ENCODE measurements around the gene PCDH8. TPM values are rescaled to one million over a fixed set of nuclear protein-coding genes. Genes with fewer than 3 reads are reported as not detected.

Gene PCDH8
- polyA plus RNA-seq, 1 donor from 2014 or later, result 2.4 TPM

DNA sequence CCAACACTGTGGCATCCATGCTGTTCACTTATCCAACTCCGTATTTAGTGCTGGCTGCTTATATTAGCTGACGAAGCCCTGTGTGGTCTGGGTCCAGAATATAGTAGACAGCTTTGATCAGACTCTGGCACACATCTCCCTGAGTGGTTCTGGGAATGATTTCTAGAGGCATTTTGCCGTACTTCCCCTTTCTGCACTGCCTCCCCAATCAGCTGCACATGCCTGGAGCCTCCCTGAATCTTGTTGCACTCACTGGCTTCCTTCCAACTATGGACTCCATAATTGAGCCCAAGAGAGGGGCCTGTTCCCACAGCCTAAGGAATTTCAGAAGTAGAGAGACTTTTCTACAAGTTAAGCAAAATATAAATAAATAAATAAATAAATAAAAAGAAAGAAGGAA, 30.4 kb upstream of the PCDH8 start:
- Histone ChIP-seq H3K4me2 (ENCODE audit: low read length) (no peak overlapping the region), H3K4me3 (ENCODE audit: low read length) (no peak overlapping the region), H3K9me2 (ENCODE audit: insufficient read depth, low read length) (no peaks in the 10 kb centered on the region), H3K27me3 (ENCODE audit: insufficient read depth, low read depth, low read length) (no peaks in the 10 kb centered on the region), H3K27ac (ENCODE audit: low read length) (no peak overlapping the region), H3K9ac (ENCODE audit: low read length) (no peak overlapping the region), H3F3A (ENCODE audit: insufficient read depth, low read length, poor library complexity, severe bottlenecking) (no peaks in the 10 kb centered on the region), H2AFZ (ENCODE audit: low read depth, low read length) (no peak overlapping the region), H3K9me3 (ENCODE audit: low read length) (no peaks in the 10 kb centered on the region), H4K20me1 (ENCODE audit: insufficient read depth) (no peaks in the 10 kb centered on the region), H3K79me2 (replicated peaks; ENCODE audit: insufficient read depth, low read length) (no peaks in the 10 kb centered on the region), H3K36me3 (ENCODE audit: insufficient read depth, low read length) (no peaks in the 10 kb centered on the region)
- no peak for TF ChIP-seq POLR2AphosphoS5 (IDR thresholded peaks at IDR 0.05)
- no peak for TF ChIP-seq MXI1 (conservative IDR thresholded peaks at IDR 0.05; ENCODE audit: poor library complexity, severe bottlenecking)
- TF ChIP-seq CTCF (IDR thresholded peaks at IDR 0.05; ENCODE audit: poor library complexity, severe bottlenecking), result no peak
- TF ChIP-seq RAD21 (conservative IDR thresholded peaks at IDR 0.05), result no peak
- no peak for TF ChIP-seq SMC3 (conservative IDR thresholded peaks at IDR 0.05; ENCODE audit: poor library complexity)
- TF ChIP-seq EZH2 (IDR thresholded peaks at IDR 0.05; ENCODE audit: borderline replicate concordance, insufficient read depth, low read length, poor library complexity, severe bottlenecking), result no peak
- no peak for TF ChIP-seq TAF1 (IDR thresholded peaks at IDR 0.05; ENCODE audit: low read depth)

GRCh38 chr13:52870143-52870542, 21.7 kb upstream of the PCDH8 start:
- no peaks in the 10 kb centered on the region for H3K27me3 ChIP-seq (ENCODE audit: insufficient read depth, low read depth, low read length)
- no peak overlapping the region for H3K4me3 ChIP-seq (ENCODE audit: low read length)
- no peaks in the 10 kb centered on the region for H3K36me3 ChIP-seq (ENCODE audit: insufficient read depth, low read length)
- no peaks in the 10 kb centered on the region for H3K9me2 ChIP-seq (ENCODE audit: insufficient read depth, low read length)
- no peak overlapping the region for H3K27ac ChIP-seq (ENCODE audit: low read length)
- H2AFZ ChIP-seq (ENCODE audit: low read depth, low read length), result no peak overlapping the region
- no peaks in the 10 kb centered on the region for H3K79me2 ChIP-seq (replicated peaks; ENCODE audit: insufficient read depth, low read length)
- H3K9ac ChIP-seq (ENCODE audit: low read length), result no peak overlapping the region
- H3F3A ChIP-seq (ENCODE audit: insufficient read depth, low read length, poor library complexity, severe bottlenecking), result no peaks in the 10 kb centered on the region
- H4K20me1 ChIP-seq (ENCODE audit: insufficient read depth), result no peaks in the 10 kb centered on the region
- no peaks in the 10 kb centered on the region for H3K9me3 ChIP-seq (ENCODE audit: low read length)
- TF ChIP-seq CTCF (IDR thresholded peaks at IDR 0.05; ENCODE audit: poor library complexity, severe bottlenecking) (no peak), POLR2AphosphoS5 (IDR thresholded peaks at IDR 0.05) (no peak), RAD21 (conservative IDR thresholded peaks at IDR 0.05) (no peak), EP300 (conservative IDR thresholded peaks at IDR 0.05; ENCODE audit: poor library complexity, severe bottlenecking) (no peak), TAF1 (IDR thresholded peaks at IDR 0.05; ENCODE audit: low read depth) (no peak), REST (IDR thresholded peaks at IDR 0.05; ENCODE audit: borderline replicate concordance) (no peak), SMC3 (conservative IDR thresholded peaks at IDR 0.05; ENCODE audit: poor library complexity) (no peak), EZH2 (IDR thresholded peaks at IDR 0.05; ENCODE audit: borderline replicate concordance, insufficient read depth, low read length, poor library complexity, severe bottlenecking) (no peak), MXI1 (conservative IDR thresholded peaks at IDR 0.05; ENCODE audit: poor library complexity, severe bottlenecking) (no peak)
- no peak overlapping the region for H3K4me2 ChIP-seq (ENCODE audit: low read length)

All from neural cell (in vitro differentiated cells).